Naive thymus-derived CD4-positive, alpha-beta T cell (primary cell): ENCODE measurements around the gene SEPTIN5. TPM values are rescaled to one million over a fixed set of nuclear protein-coding genes. Genes with fewer than 3 reads are reported as not detected.
A peak's percentile ranks its signal among the peaks of the same experiment; 100 is the strongest.

ENCODE experiments used
- ATAC-seq: fragments of 150-1000 bp; cut with Tn5 transposase; 2 replicates; pipeline ENCODE4 v1.10.0; 2021; ENCODE audit warnings: mild to moderate bottlenecking, moderate library complexity
- CTCF ChIA-PET: fragments of 350-600 bp; sonication (Branson Sonifier 250); formaldehyde crosslinking; loops from one replicate; lab custom pipeline; 2021; ENCODE audit warnings: antibody characterized with exemption; lab: Charles Lee
- POLR2A ChIA-PET: fragments of 350-600 bp; sonication (Branson Sonifier 250); formaldehyde crosslinking; loops from one replicate; lab custom pipeline; 2021; ENCODE audit warnings: antibody characterized with exemption, inconsistent platforms; lab: Charles Lee
- DNase-seq, 9 donors: peaks; one replicate each; pipeline versions ENCODE4 v3.0.0 to v3.0.0-alpha.2; 2020 to 2022; ENCODE audit warnings: mixed read lengths in 1 of 9
- H3K27ac ChIP-seq: one replicate; pipeline ENCODE4 v1.7.0; 2013; ENCODE audit warnings: mild to moderate bottlenecking, low read depth, low read length, moderate library complexity
- H3K27me3 ChIP-seq, 2 donors: one replicate each; pipeline ENCODE4 v1.7.0; 2013; ENCODE audit warnings: low read length in 2 of 2, mild to moderate bottlenecking in 2 of 2, moderate library complexity in 2 of 2; ENCODE audit not compliant: control insufficient read depth in 2 of 2, insufficient read depth in 2 of 2
- H3K36me3 ChIP-seq, 3 experiments: 1 replicate in 2 of 3; 2 replicates in 1 of 3; pipeline ENCODE4 v1.7.0; 2013; ENCODE audit warnings: low read length in 3 of 3, mild to moderate bottlenecking in 3 of 3, moderate library complexity in 1 of 3; ENCODE audit not compliant: insufficient read depth in 3 of 3, control insufficient read depth in 2 of 3
- H3K4me1 ChIP-seq, 2 donors: one replicate each; pipeline ENCODE4 v1.7.0; 2013; ENCODE audit warnings: low read length in 2 of 2, mild to moderate bottlenecking in 2 of 2, moderate library complexity in 1 of 2; ENCODE audit not compliant: control insufficient read depth in 2 of 2, insufficient read depth in 2 of 2
- H3K4me3 ChIP-seq: 2 replicates; pipeline ENCODE4 v1.7.0; 2013; ENCODE audit warnings: mild to moderate bottlenecking, low read length
- H3K9me3 ChIP-seq, 3 experiments: 1 replicate in 2 of 3; 2 replicates in 1 of 3; pipeline ENCODE4 v1.7.0; 2013; ENCODE audit warnings: low read length in 3 of 3; ENCODE audit not compliant: control insufficient read depth in 2 of 3
- H3K27ac Mint-ChIP-seq, 9 donors: one replicate each; pipeline ENCODE4 v1.8.0; 2020 to 2022; ENCODE audit warnings: mixed read lengths in 9 of 9, mild to moderate bottlenecking in 8 of 9, moderate library complexity in 5 of 9, inconsistent platforms in 2 of 9
- H3K27me3 Mint-ChIP-seq, 5 donors: one replicate each; pipeline ENCODE4 v1.8.0; 2021 to 2022; ENCODE audit warnings: mixed read lengths in 5 of 5, mild to moderate bottlenecking in 1 of 5
- H3K36me3 Mint-ChIP-seq, 5 donors: one replicate each; pipeline ENCODE4 v1.8.0; 2020 to 2022; ENCODE audit warnings: mixed read lengths in 5 of 5, mild to moderate bottlenecking in 3 of 5, inconsistent platforms in 1 of 5
- H3K4me1 Mint-ChIP-seq, 7 donors: one replicate each; pipeline ENCODE4 v1.8.0; 2020 to 2022; ENCODE audit warnings: mixed read lengths in 7 of 7, mild to moderate bottlenecking in 3 of 7, inconsistent platforms in 1 of 7
- H3K4me3 Mint-ChIP-seq, 10 donors: one replicate each; pipeline ENCODE4 v1.8.0; 2020 to 2022; ENCODE audit warnings: mild to moderate bottlenecking in 10 of 10, mixed read lengths in 10 of 10, moderate library complexity in 6 of 10, inconsistent platforms in 2 of 10
- H3K9me3 Mint-ChIP-seq, 11 donors: one replicate each; pipeline ENCODE4 v1.8.0; 2020 to 2022; ENCODE audit warnings: mixed read lengths in 11 of 11, mild to moderate bottlenecking in 4 of 11, inconsistent platforms in 1 of 11, moderate library complexity in 1 of 11
- intact Hi-C, 2 donors: fragments of 100-400 bp; cut with micrococcal nuclease; formaldehyde crosslinking; loops; one replicate each; pipeline ENCODE4 v1.15.1; 2023
- polyA plus RNA-seq, 2 donors: library from polyadenylated mRNA; unstranded; fragments of 300-500 nt; fragmentation: Illumina TruSeq; gene quantifications; one replicate each; pipeline ENCODE4 v1.2.3, GENCODE V29; 2021
- total RNA-seq, 6 experiments: library from RNA in 5 of 6; stranded (reverse) in 5 of 6; gene quantifications; 1 replicate in 5 of 6; 2 replicates in 1 of 6; pipeline ENCODE4 v1.2.3 and lab custom pipeline; 2021 to 2026

Gene SEPTIN5
- total and polyA plus RNA-seq, 7 experiments from 2014 or later = 0.22 to 4.2 (median 0.49) TPM; not detected in 3

DNA sequence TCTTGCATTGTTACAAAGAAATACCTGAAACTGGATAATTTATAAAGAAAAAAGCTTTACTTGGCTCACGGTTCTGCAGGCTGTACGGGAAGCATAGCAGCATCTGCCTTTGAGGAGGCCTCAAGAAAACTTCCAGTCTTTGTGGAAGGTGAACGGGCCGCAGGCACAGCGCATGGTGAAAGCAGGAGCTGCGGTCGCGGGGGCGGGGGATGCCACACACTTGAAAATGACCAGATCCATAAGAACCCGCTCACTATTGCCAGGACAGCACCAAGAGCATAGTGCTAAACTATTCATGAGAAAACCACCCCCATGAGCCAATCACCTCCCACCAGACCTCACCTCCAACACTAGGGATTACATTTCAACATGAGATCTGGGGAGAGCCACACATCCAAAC lies 45.6 kb upstream of the SEPTIN5 start:
- H3K27me3 Mint-ChIP-seq = peaks cover 0 to 13% (median 4%) of the 10 kb centered on the region in 5 donors
- CTCF ChIA-PET = interaction anchor here (0.6 kb wide), 1 partner anchor 39 kb away, joined by 3 read pairs; no protein-coding TSS in a partner anchor
- H3K36me3 Mint-ChIP-seq = no peaks in the 10 kb centered on the region

DNA sequence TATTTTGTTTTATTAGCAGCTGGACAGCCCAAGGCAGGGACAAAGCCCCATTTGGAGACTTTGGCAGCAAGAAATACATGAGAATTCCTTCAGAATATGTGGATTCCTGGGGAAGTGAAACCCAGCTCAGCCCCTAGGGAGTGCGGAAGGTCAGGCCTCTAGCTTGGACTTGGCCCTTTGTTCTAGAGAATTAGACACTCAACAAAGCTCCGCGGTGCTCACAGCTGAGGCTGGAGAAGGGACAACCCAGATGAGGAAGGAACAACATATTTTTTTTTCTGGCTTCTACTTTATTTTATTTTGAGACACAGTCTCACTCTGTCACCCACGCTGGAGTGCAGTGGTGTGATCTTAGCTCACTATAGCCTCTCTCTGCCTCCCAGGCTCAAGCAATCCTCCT lies 44.7 kb upstream of the SEPTIN5 start:
- ChIA-PET POLR2A (interaction anchor here (0.6 kb wide), 1 partner anchor 232 kb away, joined by 4 read pairs; no protein-coding TSS in a partner anchor), CTCF (interaction anchor here (1.0 kb wide), 1 partner anchor 10 kb away, joined by 3 read pairs; no protein-coding TSS in a partner anchor)
- H3K27ac Mint-ChIP-seq = no peak overlapping the region
- H3K36me3 Mint-ChIP-seq = no peaks in the 10 kb centered on the region
- Histone ChIP-seq H3K36me3 (no peaks in the 10 kb centered on the region), H3K4me1 (no peaks in the 10 kb centered on the region), H3K27me3 (peaks cover 0 to 2% of the 10 kb centered on the region in 2 donors), H3K9me3 (no peaks in the 10 kb centered on the region), H3K4me3 (no peak overlapping the region), H3K27ac (no peak overlapping the region)
- H3K27me3 Mint-ChIP-seq = peaks cover 0 to 18% (median 9%) of the 10 kb centered on the region in 5 donors
- no peak overlapping the region for H3K4me3 Mint-ChIP-seq
- no peaks in the 10 kb centered on the region for H3K9me3 Mint-ChIP-seq
- DNase-seq (no peak), ATAC-seq (no peak)
- H3K4me1 Mint-ChIP-seq = no peaks in the 10 kb centered on the region
- intact Hi-C loops = no loop called here

More for the DNA sequence above, 45.6 kb upstream of the SEPTIN5 start:
- Histone ChIP-seq H3K36me3 (no peaks in the 10 kb centered on the region), H3K9me3 (no peaks in the 10 kb centered on the region), H3K4me1 (no peaks in the 10 kb centered on the region), H3K27me3 (no peaks in the 10 kb centered on the region), H3K4me3 (no peak overlapping the region), H3K27ac (no peak overlapping the region)
- DNase-seq = no peak
- Mint-ChIP-seq H3K9me3 (no peaks in the 10 kb centered on the region), H3K4me3 (no peak overlapping the region), H3K4me1 (no peaks in the 10 kb centered on the region), H3K27ac (peak overlapping the region in 1 of 9 donors; percentile 30)
- POLR2A ChIA-PET = no interaction called here
- intact Hi-C loops = no loop called here
- ATAC-seq = no peak

- CTCF ChIA-PET = no interaction called here
- ATAC-seq (no peak), DNase-seq (no peak)
- Mint-ChIP-seq H3K9me3 (no peaks in the 10 kb centered on the region), H3K27me3 (peaks cover 5 to 12% (median 8%) of the 10 kb centered on the region in 5 donors), H3K4me1 (no peaks in the 10 kb centered on the region), H3K4me3 (no peak overlapping the region), H3K36me3 (no peaks in the 10 kb centered on the region), H3K27ac (no peak overlapping the region)
- Histone ChIP-seq H3K27ac (no peak overlapping the region), H3K36me3 (no peaks in the 10 kb centered on the region), H3K4me3 (no peak overlapping the region), H3K27me3 (peaks cover 0 to 5% of the 10 kb centered on the region in 2 donors), H3K4me1 (no peaks in the 10 kb centered on the region), H3K9me3 (no peaks in the 10 kb centered on the region)
- POLR2A ChIA-PET = no interaction called here
- intact Hi-C loops = no loop called here
Measured at GRCh38 chr22:19671316-19671715, 43.0 kb upstream of the SEPTIN5 start.

GRCh38 chr22:19672054-19672776 lies 42.1 kb upstream of the SEPTIN5 start:
- Mint-ChIP-seq H3K36me3 (no peaks in the 10 kb centered on the region), H3K9me3 (no peaks in the 10 kb centered on the region), H3K4me1 (no peaks in the 10 kb centered on the region), H3K27me3 (peaks cover 5 to 13% (median 7%) of the 10 kb centered on the region in 5 donors), H3K4me3 (no peak overlapping the region), H3K27ac (no peak overlapping the region)
- peaks cover 0 to 5% of the 10 kb centered on the region in 2 donors for H3K27me3 ChIP-seq
- no peaks in the 10 kb centered on the region for H3K36me3 ChIP-seq
- DNase-seq (no peak), ATAC-seq (no peak)
- no peak overlapping the region for H3K4me3 ChIP-seq
- ChIA-PET CTCF (no interaction called here), POLR2A (no interaction called here)
- H3K4me1 ChIP-seq = no peaks in the 10 kb centered on the region
- intact Hi-C loops = no loop called here
- H3K9me3 ChIP-seq = no peaks in the 10 kb centered on the region
- no peak overlapping the region for H3K27ac ChIP-seq

- Mint-ChIP-seq H3K36me3 (no peaks in the 10 kb centered on the region), H3K4me3 (no peak overlapping the region), H3K4me1 (no peaks in the 10 kb centered on the region), H3K27me3 (peaks cover 5 to 13% (median 6%) of the 10 kb centered on the region in 5 donors), H3K27ac (no peak overlapping the region), H3K9me3 (no peaks in the 10 kb centered on the region)
- Histone ChIP-seq H3K27me3 (peaks cover 0 to 5% of the 10 kb centered on the region in 2 donors), H3K9me3 (no peaks in the 10 kb centered on the region), H3K27ac (no peak overlapping the region), H3K36me3 (no peaks in the 10 kb centered on the region), H3K4me1 (no peaks in the 10 kb centered on the region), H3K4me3 (no peak overlapping the region)
- intact Hi-C loops = no loop called here
- ChIA-PET POLR2A (no interaction called here), CTCF (interaction anchor here (0.6 kb wide), 1 partner anchor 56 kb away, joined by 3 read pairs; no protein-coding TSS in a partner anchor)
- DNase-seq = no peak
- no peak for ATAC-seq
Measured at GRCh38 chr22:19673660-19674059, 40.6 kb upstream of the SEPTIN5 start.

GRCh38 chr22:19674129-19674928 lies 40.0 kb upstream of the SEPTIN5 start:
- DNase-seq (no peak), ATAC-seq (no peak)
- H3K9me3 ChIP-seq = no peaks in the 10 kb centered on the region
- Mint-ChIP-seq H3K4me1 (no peaks in the 10 kb centered on the region), H3K9me3 (no peaks in the 10 kb centered on the region), H3K36me3 (no peaks in the 10 kb centered on the region), H3K27me3 (peaks cover 5 to 16% (median 6%) of the 10 kb centered on the region in 5 donors), H3K27ac (no peak overlapping the region), H3K4me3 (no peak overlapping the region)
- intact Hi-C loops = no loop called here
- CTCF ChIA-PET = interaction anchor here (0.6 kb wide), 2 partner anchors 56 to 291 kb away, joined by 3 read pairs; no protein-coding TSS in a partner anchor
- no peaks in the 10 kb centered on the region for H3K4me1 ChIP-seq
- no peaks in the 10 kb centered on the region for H3K36me3 ChIP-seq
- POLR2A ChIA-PET = no interaction called here
- H3K27ac ChIP-seq = no peak overlapping the region
- no peak overlapping the region for H3K4me3 ChIP-seq
- peaks cover 0 to 5% of the 10 kb centered on the region in 2 donors for H3K27me3 ChIP-seq
